CD4-positive, alpha-beta T cell treated with Interleukin-1 beta for 1 hour (primary cell): ENCODE results near the gene RGMA.
"Not testable (repeated sequence)": the region's sequence is repeated elsewhere in the genome, so short reads cannot be mapped to it uniquely, and the experiment has no call there.

Experiments used
- DNase-seq, 2 donors: peaks; one replicate each; pipeline ENCODE4 v3.0.0-alpha.2; 2020 to 2022

Gene RGMA

DNA sequence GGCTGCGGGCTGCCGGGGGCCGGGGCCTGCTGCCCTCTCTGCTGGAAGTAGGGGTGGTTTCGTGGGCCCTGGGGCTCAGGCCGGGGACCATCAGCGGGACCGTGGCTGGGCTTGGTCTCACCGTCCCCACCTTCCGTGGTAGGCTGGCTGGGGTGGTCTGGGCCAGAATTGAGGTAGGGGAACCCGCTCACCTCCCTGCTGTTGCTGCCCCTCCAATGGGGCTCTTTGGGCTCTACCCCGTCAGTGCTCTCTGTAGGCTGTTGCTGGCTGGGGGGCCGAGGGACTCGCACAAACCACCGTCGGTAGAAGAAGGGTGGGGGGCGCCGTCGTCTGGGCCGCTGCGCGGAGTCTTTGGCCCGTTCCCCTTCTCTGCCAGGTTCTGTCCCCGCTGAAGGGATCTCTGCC lies 23.4 kb downstream of the RGMA start:
- no peak for DNase-seq

DNA sequence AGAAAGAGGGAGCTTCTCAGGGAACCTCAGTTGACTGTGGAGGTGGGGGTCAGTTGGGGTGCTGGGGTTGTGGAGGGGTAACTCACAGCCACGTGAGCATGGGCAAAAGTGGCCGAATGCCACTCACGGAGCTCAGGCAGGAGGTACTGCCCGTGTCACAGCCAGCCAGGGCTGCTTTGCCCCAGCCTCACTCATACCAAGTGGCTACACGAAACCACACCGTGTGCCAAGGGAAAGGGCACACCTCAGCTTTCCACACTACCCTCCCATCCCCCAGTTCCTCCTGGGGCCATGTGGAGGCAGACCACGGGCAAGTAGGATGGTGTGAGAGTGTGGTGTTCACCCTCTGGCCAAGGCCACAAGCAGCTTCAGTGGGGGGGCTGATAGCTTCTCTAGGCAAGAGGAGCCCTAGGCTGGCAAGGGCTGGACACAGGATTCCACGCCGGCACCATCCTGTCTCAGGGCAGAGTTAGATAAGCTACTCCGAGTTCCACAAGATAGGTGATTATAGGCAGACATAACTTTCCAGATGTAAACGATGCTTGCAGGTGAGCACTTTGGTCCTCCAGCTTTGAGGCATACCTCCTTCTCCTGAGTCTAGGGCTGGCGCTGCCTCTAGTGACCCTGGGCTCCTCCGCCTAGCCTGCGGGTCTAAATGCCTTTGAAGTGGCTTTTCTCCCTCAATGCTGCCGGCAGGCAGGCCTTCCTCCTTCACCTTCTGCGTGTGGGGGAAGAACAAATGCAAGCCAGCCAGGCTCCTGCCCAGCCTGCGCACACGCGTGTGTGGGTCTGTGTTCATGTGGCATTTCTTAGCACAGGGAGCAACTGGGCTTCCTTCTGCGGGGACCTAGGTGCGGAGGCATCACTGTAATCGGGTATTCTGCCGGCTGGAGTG lies 25.0 kb downstream of the RGMA start:
- no peak for DNase-seq

DNA sequence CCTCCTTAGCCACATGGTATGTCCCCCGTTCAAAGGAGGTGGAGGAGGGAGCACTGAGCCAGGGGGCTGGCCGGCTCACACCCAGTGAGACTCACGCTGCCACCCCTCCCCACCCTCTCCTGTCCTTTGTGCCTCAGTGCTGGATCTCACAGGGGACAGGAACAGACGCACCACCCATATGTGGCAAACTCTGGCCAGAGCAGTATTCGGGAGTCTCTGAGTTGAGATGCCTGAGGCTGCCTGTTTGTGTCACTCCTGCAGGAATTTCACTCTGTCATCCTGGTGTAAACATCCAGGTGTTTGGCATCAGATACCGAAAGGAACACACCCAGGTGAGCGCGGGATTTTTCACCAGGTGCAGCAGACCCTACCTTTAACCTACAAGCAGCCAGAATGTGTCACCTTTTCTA lies 25.7 kb downstream of the RGMA start:
- DNase-seq: no peak

DNA sequence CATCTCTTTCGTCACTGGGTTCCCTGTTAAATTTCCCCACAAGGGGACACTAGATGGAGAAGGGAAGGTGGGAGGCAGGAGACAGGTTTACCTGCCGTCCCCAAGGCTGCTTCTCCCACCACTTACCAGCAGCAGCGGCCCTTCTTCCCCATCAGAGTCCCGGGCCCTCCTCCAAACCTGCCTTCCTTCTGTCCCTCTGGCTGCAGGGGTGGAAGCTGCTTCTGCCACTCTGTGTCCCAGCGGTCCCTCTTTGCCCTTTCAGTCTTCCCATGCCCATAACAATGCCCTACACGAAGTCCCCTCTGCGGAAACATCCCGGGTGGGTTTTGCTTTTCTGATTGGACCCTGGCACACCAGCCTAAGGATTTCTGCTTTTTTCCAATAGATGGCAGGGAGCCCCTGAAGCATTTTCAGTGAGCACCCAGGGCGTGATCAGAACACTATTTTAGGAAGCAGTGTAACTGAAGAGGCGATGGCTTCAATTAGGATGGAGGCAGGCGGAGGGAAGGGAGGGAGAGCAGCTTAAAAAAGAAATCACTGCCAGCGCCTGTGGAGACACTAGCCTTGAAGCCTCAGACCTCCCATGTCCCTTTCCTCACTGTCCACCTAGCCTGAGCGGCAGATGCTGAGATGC lies 26.3 kb downstream of the RGMA start:
- DNase-seq: not testable (repeated sequence)

DNA sequence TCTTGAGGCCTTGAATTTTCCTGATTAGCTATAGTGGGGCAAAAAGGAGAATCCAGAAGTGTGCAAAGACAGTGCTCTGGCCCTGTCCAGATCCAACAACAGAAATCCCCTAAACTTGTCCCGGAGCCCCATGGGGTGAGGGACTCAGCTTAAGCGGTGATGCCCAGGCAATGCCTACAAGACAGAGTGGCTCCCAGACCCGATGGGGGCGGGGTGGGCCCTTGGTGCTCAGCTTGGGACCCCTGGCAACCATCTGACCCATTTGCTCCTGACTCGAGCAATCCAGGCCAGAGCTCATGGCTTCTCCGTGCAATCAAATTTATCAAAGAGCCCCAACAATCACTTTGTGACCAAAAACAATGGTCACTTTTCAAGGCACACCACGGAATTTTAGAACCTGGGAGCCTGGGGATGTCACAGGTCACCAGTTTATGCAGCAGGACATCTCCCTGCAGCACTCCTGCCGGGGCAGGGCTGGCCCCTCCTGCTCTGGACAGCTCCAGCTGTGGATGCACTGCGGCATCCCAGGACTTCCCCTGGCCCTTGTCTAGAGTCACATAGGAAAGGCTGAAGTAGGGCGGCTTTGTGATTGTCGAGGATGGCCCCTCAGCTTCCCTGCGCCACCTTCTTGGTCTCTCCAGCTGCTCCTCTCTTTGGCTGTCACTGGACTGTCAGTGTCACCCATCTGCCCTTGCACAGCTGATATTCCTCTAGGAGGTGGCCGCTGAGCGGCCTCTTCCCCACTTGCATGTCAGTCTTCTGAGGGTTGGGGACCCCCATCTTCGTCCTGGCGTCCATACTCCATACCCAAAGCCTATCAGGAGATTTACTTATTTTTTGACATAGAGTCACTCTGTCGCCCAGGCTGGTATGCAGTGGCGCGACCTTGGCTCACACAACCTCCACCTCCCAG lies 28.4 kb downstream of the RGMA start:
- no peak for DNase-seq

DNA sequence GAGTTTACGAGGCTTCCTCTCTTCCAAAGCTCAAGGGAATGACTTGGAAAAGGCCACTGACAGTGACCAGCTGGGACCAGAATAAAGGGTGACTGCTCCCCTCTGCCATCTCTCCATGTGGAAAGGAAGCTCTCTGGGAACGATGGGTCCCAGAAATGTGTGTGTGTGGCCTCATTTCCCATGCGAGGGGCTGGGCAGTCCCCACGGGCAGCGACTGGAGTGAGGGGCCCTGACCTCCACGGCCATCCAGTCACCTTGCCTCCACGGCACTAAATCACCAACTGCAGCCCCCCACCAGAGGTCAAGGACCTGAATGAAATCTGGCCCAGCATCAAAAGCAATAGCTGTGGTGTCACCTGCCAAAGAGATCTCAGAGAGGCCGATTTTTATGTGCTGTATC lies 29.6 kb downstream of the RGMA start:
- DNase-seq: no peak

DNA sequence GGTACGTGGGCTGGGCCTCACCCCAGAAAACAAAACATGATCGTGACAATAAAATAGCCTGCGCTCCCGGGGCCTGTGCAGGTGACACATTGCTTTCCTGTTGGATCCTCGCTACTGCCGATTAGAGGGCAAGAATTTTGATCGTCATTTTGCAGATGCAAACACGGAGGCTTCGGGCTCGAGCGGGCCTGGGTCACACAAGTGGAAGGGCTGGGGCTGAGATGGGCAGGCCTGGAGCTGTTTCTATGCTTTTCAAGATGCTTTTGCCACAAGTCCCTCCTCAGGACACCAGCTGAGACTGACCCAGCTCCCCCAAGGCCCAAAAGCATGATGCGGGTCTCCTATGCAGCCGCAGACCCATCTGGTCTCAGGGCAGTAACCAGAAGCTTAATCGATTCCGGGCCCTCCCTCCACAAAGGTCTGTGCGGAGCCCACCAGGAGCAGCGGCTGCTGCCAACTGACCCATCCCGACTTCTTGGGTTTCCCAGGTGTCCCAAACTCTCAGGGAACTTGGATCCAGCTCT lies 30.0 kb downstream of the RGMA start:
- DNase-seq: no peak

DNA sequence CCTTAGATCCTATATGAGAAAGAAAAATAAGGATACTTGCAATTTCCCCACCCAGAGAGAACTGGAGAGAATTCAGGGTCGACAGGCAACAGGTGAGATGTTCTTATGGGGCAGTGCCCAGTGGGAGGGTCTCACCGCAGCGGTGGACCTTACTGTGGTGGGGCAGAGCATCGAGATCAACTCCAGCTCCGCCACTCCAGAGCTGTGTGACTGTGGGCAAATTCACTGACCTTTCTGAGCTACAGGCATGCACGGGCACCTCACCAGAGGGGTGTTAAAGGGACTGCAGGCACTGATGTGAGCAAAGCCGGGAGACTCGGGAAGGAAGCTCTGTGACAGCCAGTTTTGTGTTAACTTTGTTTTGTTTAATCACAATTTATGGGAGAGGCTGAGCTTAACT lies 30.9 kb downstream of the RGMA start:
- DNase-seq: no peak

DNA sequence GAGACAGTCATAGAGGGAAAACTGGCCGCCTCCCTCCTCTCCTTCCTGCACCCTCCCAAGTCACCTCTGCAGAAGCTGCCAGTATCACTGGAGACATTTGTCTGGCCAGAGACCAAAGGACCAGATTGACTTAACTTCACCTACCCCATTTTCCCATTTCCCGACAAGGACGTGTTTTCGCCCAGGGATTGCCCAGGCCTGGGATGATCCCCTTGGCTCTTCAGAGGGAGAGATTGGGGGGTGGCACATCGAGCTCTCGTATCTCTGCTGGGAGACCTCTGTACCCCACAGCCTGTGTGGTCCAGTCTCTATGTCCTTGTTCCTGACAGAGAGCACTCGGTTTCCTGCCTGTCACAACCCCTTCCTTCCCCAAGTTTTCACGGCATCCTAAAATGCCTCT lies 31.4 kb downstream of the RGMA start:
- DNase-seq: no peak

DNA sequence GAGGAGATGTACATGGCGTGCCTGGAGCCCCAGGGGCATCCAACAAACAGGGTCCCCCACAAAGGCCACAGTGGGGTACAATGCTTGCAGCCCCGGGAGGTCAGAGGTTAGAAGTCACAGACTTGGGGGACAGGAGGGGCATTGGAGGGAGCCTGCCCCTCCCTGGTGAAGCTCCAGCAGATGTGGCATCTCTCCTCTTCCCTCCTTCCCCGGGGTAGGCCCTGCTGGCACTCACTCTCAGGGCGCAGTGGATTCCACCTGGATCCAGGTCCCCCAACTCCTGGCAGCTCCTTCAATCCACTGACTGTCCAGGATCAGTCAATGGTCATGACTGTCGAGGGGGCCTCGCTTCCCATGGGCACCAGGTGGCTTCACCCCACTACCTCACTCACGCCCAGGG lies 32.2 kb downstream of the RGMA start:
- DNase-seq: no peak

DNA sequence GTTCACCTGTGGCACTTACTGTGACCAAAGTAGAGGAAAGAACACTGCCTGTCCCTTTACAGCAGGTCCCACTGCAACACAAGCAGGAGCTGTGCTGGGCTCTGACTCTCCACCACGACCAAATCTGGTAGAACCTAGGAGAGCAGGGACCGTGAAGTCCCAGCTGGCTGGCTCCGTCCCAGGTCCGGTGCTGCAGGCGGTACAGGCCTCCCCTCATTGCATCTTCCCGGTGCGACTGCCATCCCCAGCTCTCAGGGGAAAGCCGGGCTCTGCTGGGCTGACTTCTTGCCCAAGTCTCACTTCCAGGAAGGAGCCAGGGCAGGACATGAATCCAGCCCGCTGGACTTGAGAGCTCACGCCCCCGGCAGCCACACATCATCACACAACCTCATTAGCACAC lies 33.8 kb downstream of the RGMA start:
- no peak for DNase-seq

DNA sequence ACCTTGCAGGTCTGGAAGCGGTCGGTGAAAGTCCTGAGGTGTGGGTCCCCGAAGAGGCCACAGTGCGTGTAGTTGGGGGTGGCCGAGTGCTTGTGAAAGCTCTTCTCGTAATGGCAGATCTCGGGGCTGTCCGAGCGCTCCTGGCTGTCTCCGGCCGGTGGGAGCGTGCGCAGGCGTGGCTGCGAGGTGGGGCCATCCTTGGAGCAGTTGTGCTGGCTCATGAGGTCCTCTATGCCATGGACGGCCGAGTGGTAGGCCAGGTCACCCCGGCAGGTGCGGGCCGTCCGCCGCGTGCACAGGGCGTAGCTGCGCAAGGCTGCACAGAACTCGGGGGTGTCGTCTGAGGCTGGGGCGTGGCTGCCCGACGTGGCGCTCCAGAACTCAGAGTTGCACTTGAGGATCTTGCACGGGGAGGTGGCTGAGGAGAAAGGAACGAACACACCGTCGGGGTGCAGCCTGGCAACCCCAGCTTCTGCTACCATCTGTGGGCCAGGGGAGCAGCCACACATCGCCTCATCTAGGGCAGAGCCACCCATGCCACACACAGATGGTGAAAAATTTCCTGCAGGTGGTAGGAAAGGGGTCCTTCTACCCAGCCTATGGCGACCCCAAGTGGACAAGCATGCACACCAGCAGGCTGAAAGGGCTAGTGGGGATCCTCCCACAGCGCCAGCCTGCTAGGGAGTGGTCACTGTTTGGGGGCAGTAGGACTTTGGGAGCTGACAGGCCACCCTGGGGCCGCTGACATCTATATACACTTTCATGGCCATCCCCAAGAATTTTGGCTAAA lies 36.7 kb downstream of the RGMA start:
- DNase-seq: peak in 1 of 2 donors; percentile 26

DNA sequence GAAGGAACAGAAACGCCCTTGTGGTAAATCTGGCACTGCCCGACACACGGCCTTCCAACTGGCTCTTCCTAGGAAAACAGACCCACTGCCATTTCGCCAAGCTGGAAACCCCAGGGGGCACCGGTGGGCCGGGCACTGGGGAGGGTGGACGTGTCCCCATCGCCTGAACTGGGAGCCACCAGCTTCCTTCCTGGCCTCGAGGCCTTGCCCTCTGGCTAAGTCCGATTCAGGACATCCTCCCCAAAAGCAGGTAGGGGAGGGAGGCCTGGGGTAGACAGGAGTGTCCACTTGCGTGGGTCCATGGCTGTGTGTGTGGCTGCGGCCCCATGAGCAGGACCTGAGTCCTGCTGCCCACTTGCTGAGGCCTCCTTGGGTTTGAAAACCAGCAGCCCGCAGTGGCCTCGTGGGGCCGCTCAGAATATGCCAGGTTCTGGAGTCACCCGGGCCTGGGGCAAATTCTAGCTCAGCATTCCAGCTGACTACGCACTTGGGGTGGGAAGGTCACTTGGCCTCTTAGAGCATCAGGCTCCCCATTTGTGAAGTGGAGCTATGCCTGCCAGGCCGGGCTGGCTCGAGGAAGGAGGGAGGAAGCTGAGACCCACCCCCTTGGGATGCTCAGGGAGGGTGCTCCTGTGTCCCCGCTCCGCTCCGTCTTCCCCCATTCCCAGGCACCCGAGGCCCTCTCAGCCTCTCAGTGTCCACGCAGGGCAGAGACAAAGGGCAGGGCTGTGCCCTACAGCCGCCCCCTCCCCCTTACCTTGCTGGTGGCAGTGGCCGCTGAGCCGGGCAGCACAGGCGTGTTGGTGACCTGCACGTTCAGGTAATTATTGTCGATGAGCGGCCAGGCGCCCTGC lies 37.5 kb downstream of the RGMA start:
- DNase-seq: no peak

DNA sequence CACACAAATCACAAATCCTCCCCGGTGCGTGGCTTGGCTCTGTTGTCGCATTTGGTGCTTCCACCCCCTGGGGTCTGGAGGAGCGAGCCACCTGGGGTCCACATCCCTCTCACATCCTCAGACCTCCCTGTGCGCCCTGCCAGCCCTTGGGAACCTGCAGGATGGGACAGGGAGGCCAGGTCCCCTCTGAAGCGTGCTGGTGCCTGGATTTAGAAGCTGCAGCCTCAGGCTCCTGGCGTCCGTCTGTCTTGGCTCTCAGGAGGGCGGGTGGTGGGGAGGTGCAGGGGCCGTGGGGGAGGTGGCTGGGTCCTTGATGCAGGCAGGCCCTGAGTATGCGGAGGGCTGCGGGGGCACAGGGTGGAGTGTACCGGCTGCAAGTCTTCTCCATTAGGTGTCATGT lies 38.4 kb downstream of the RGMA start:
- no peak for DNase-seq

DNA sequence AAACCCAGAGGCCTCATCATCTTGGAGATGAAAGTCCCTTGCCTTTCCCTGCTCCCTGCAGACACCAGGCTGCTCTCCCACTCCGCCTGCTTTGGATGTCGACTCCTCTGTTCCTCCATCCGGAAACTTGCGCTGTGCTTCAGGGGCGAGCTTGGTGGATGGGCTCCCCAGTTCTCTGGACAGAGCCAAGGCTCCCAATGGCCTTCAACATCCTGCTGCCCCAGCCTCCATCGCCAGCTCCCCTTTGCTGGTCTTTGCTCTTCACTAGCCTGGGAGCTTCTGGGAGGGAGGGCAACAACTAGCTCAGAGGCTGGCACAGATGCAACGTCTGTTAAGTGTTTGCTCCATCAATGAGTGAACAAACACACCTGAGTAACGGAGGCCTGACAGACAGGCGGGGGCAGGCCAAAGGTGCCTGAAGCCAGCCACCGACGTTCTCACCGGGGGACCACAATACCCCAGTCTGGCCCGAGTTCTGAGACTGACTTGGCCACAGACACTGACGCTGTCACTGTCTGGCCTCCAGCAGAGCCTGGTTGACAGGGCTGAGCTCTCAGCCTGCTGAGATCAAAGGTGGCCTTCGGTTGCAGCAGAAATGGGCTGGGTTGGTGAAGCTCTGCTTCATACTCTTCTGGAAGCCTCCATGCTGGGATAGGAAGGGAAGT lies 39.0 kb downstream of the RGMA start:
- DNase-seq: peak; percentile 13 to 21

DNA sequence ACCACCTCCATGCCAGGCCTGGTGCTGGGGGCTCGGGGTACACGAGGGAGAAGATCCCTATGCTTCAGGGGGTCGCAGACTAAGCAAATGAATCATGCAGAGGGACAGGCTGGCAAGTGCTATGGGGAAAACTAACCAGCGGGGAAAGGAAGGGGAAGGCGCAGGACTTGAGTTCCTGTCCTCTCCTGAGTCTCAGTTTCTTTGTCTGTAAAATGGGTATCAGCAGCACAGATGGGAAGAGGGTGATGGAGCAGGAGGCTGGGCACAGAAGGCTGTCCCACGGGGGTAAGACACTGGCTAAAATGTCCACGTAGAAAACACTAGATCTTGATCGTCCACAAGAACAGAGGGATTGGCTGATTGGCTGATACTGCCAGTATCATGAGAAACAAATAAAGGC lies 39.8 kb downstream of the RGMA start:
- DNase-seq: no peak

DNA sequence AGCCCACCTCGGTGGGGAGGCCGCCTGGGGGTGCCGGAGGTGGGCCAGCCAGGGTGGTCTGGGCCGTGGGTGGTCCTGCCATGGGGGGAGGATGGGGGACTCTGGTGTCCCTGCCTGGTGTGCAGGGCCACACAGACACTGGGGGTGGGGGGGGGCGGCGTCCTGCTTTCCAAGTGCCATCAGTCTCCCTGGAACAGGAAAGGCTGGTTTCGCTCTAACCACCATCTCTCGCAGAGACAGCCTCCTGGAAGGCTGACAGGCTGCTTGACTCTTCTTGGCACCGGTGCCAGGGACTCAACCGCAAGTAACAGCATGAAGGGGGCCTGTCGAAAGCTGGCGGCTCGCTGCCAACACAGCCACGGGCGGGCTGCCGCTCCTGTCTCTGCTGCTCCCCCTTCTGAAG lies 40.3 kb downstream of the RGMA start:
- DNase-seq: no peak

DNA sequence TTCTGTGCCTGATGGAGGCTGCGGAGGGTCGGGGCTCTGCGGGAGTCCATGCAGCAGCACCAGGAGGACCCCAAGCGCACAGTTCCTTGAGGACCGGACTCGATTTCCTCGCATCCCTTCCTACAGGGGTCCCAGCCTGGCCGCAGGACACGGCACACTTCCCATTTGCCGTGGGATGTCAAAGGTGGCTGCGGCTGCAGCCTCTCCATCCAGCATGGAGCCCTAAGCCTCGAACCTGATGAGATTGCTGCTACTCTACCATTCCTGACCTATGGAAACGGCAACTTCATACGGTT lies 40.6 kb downstream of the RGMA start:
- DNase-seq: no peak

DNA sequence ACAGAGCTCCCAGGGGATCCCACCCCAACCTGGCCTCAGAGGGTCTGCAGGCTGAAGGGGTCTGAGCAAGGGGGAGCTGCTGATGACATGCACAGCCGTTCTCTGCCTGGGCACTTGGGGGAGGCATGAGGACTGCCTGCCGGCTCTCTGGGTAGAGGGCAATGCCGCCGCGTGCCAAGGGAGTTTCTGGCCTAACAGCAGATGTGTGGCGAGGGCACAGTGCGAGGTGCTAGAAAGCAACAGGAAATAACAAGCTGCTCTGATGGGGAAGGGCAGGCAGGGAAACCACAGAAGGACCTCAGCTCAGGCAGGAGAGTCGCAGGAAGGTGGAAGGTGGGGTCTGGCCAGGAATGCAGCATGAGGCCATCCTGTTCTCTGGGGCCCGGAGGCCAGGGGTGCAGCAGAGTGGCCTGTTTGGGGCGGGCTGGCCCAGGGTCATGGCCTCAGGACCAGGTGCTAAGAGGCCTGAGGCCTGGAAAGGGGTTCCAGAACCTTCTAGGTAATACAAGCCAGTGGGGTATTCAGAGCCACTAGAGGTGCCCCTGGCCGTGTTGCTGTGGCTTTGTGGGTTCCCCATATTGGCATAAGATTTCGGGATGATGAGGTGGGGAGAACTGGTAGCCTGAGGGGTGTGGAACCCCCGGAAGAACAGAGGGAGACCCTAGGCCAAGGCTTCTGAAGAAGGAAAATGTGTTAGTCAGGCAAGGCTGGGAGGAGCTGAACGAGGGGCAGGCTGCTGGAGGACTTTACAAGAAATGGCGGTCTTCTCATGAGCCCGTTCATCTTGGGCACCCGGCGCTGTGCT lies 41.2 kb downstream of the RGMA start:
- peak; percentile 55 to 57 for DNase-seq

DNA sequence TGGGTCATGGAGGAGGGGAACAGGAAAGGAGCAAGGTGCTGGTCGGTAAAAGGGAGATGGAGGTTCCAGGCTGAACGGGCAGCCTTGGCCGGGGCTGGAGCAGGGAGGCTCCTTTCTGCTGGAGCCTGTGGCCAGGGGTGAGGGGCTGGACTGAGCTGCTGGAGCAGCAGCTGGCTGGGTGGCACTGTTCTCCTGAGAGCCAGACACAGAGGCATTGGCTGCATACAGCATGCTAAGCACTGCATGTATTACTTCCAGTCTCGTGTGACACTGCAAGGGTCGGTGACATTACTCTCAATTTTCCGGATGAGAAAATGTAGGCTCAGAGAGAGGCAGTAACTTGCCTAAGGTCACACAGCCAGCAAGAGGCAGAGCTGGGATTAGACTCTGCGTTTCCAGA lies 42.3 kb downstream of the RGMA start:
- DNase-seq: no peak
